ENCODE data around the gene PDGFC. TPM values are rescaled to one million over a fixed set of nuclear protein-coding genes. Genes with fewer than 3 reads are reported as not detected.
"Not testable (repeated sequence)": the region's sequence is repeated elsewhere in the genome, so short reads cannot be mapped to it uniquely, and the experiment has no call there.

Gene PDGFC
- total RNA-seq, 1 experiment from 2014 or later: 14.5 TPM

DNA sequence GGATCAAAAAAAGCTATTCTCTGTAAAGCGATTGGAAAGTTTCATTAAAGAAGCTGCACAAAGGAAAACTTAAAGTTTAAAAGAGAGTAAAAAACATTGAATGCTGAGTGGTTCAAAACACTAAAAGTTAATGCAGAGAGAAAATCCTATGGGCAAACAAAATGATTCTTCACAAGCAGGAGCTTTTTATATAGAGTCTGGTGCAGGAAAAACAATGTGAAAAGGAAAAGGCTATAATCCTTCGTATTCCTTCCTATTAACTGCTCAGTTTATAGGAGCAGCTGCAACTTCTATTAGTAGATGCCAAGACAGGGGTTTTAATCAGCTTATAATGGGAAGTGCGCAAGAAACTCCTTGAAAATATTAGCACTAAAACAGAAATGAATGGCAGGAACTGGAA lies 100.7 kb downstream of the PDGFC start:
- Histone ChIP-seq H3K4me3 (ENCODE audit: low read depth in 2 of 2, low read length in 2 of 2) (no peak overlapping the region), H3K9me3 (ENCODE audit: control insufficient read depth, insufficient read depth, low read depth, low read length) (no peaks in the 10 kb centered on the region), H3K4me1 (ENCODE audit: control insufficient read depth, insufficient read depth, low read length) (no peaks in the 10 kb centered on the region; the same call in 1 of the 2 replicates), H3K27me3 (ENCODE audit: control insufficient read depth, insufficient read depth, low read length) (no peaks in the 10 kb centered on the region), H3K36me3 (ENCODE audit: control insufficient read depth, insufficient read depth, low read length) (no peaks in the 10 kb centered on the region), H3K27ac (ENCODE audit: low read length) (no peak overlapping the region)
- in situ Hi-C loops (cut with HindIII; ENCODE audit: low pct_unique_long_range_greater_than_20kb, low sequenced_read_pairs) (no loop called here), intact Hi-C loops (cut with micrococcal nuclease; ENCODE audit: unreplicated experiment) (no loop called here)
- no peak for DNase-seq (ENCODE audit: low read depth, low spot score)
- POLR2A ChIA-PET: no interaction called here
- BruUV-seq (replicated peaks): no TSS peak
- TF ChIP-seq SIN3A (IDR thresholded peaks at IDR 0.05; ENCODE audit: borderline replicate concordance, insufficient read depth, low read depth, low read length): no peak
- TF ChIP-seq, protein P1, sequence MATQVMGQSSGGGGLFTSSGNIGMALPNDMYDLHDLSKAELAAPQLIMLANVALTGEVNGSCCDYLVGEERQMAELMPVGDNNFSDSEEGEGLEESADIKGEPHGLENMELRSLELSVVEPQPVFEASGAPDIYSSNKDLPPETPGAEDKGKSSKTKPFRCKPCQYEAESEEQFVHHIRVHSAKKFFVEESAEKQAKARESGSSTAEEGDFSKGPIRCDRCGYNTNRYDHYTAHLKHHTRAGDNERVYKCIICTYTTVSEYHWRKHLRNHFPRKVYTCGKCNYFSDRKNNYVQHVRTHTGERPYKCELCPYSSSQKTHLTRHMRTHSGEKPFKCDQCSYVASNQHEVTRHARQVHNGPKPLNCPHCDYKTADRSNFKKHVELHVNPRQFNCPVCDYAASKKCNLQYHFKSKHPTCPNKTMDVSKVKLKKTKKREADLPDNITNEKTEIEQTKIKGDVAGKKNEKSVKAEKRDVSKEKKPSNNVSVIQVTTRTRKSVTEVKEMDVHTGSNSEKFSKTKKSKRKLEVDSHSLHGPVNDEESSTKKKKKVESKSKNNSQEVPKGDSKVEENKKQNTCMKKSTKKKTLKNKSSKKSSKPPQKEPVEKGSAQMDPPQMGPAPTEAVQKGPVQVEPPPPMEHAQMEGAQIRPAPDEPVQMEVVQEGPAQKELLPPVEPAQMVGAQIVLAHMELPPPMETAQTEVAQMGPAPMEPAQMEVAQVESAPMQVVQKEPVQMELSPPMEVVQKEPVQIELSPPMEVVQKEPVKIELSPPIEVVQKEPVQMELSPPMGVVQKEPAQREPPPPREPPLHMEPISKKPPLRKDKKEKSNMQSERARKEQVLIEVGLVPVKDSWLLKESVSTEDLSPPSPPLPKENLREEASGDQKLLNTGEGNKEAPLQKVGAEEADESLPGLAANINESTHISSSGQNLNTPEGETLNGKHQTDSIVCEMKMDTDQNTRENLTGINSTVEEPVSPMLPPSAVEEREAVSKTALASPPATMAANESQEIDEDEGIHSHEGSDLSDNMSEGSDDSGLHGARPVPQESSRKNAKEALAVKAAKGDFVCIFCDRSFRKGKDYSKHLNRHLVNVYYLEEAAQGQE (IDR thresholded peaks at IDR 0.05; ENCODE audit: insufficient read depth in 1 of 2, low read depth in 2 of 2, low read length in 1 of 2): no peak
- no peak for ATAC-seq
- CTCF ChIA-PET: no interaction called here

GRCh38 chr4:156870131-156870530 lies 101.5 kb downstream of the PDGFC start:
- DNase-seq (ENCODE audit: low read depth, low spot score) (no peak), ATAC-seq (no peak)
- Histone ChIP-seq H3K4me3 (ENCODE audit: low read depth in 2 of 2, low read length in 2 of 2) (no peak overlapping the region), H3K27ac (ENCODE audit: low read length) (no peak overlapping the region), H3K36me3 (ENCODE audit: control insufficient read depth, insufficient read depth, low read length) (no peaks in the 10 kb centered on the region), H3K27me3 (ENCODE audit: control insufficient read depth, insufficient read depth, low read length) (no peaks in the 10 kb centered on the region), H3K4me1 (ENCODE audit: control insufficient read depth, insufficient read depth, low read length) (no peaks in the 10 kb centered on the region; the same call in 1 of the 2 replicates), H3K9me3 (ENCODE audit: control insufficient read depth, insufficient read depth, low read depth, low read length) (no peaks in the 10 kb centered on the region)
- in situ Hi-C loops (cut with HindIII; ENCODE audit: low pct_unique_long_range_greater_than_20kb, low sequenced_read_pairs): no loop called here
- intact Hi-C loops (cut with micrococcal nuclease; ENCODE audit: unreplicated experiment): no loop called here
- TF ChIP-seq POLR2AphosphoS5 (IDR thresholded peaks at IDR 0.05; ENCODE audit: low read depth, low read length): no peak
- TF ChIP-seq SIN3A (IDR thresholded peaks at IDR 0.05; ENCODE audit: borderline replicate concordance, insufficient read depth, low read depth, low read length): no peak
- TF ChIP-seq, protein P2, sequence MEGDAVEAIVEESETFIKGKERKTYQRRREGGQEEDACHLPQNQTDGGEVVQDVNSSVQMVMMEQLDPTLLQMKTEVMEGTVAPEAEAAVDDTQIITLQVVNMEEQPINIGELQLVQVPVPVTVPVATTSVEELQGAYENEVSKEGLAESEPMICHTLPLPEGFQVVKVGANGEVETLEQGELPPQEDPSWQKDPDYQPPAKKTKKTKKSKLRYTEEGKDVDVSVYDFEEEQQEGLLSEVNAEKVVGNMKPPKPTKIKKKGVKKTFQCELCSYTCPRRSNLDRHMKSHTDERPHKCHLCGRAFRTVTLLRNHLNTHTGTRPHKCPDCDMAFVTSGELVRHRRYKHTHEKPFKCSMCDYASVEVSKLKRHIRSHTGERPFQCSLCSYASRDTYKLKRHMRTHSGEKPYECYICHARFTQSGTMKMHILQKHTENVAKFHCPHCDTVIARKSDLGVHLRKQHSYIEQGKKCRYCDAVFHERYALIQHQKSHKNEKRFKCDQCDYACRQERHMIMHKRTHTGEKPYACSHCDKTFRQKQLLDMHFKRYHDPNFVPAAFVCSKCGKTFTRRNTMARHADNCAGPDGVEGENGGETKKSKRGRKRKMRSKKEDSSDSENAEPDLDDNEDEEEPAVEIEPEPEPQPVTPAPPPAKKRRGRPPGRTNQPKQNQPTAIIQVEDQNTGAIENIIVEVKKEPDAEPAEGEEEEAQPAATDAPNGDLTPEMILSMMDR (IDR thresholded peaks at IDR 0.05): no peak
- no peak for TF ChIP-seq TCF7L2 (IDR thresholded peaks at IDR 0.05; ENCODE audit: low read depth, low read length)
- TF ChIP-seq, protein P1 (IDR thresholded peaks at IDR 0.05; ENCODE audit: insufficient read depth in 1 of 2, low read depth in 2 of 2, low read length in 1 of 2): no peak
- POLR2A ChIA-PET: no interaction called here
- no TSS peak for BruUV-seq (replicated peaks)
- CTCF ChIA-PET: no interaction called here

DNA sequence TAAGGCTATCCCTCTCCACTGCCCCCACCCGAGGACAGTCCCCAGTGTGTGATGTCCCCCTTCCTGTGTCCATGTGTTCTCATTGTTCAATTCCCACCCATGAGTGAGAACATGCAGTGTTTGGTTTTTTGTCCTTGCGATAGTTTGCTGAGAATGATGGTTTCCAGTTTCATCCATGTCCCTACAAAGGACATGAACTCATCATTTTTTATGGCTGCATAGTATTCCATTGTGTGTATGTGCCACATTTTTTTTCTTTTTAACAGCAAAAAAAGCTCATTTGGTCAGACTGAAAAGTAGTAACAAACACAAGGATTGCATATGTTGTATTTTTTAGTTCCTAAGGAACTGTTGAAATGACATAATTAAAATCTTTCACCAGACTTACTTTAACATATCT lies 105.5 kb downstream of the PDGFC start:
- H3K27me3 ChIP-seq (ENCODE audit: control insufficient read depth, insufficient read depth, low read length); BruUV-seq (replicated peaks); ATAC-seq; H3K4me3 ChIP-seq (ENCODE audit: low read depth in 2 of 2, low read length in 2 of 2); H3K36me3 ChIP-seq (ENCODE audit: control insufficient read depth, insufficient read depth, low read length); H3K4me1 ChIP-seq (ENCODE audit: control insufficient read depth, insufficient read depth, low read length); H3K27ac ChIP-seq (ENCODE audit: low read length); intact Hi-C loops (cut with micrococcal nuclease; ENCODE audit: unreplicated experiment); POLR2A ChIA-PET; CTCF ChIA-PET; in situ Hi-C loops (cut with HindIII; ENCODE audit: low pct_unique_long_range_greater_than_20kb, low sequenced_read_pairs); H3K9me3 ChIP-seq (ENCODE audit: control insufficient read depth, insufficient read depth, low read depth, low read length); DNase-seq (ENCODE audit: low read depth, low spot score): not testable (repeated sequence)

All from Panc1 (cell line).